Sigmoid colon (tissue), 7 donors: Measurements from ENCODE around the gene ANKIB1. TPM values are rescaled to one million over a fixed set of nuclear protein-coding genes. Genes with fewer than 3 reads are reported as not detected.
"Not testable (repeated sequence)": the region's sequence is repeated elsewhere in the genome, so short reads cannot be mapped to it uniquely, and the experiment has no call there.

Source experiments
- DNase-seq: peaks from one replicate; pipeline ENCODE4 v3.0.0-alpha.2; 2019
- H3K27ac ChIP-seq, 4 donors: fragments of 200-600 bp; sonication (generic); one replicate each; pipeline ENCODE4 v1.5.1; 2016 to 2019; ENCODE audit warnings: mild to moderate bottlenecking in 1 of 4
- H3K27me3 ChIP-seq, 3 donors: fragments of 200-600 bp; sonication (generic); one replicate each; pipeline ENCODE4 v1.5.1; 2019; ENCODE audit warnings: mild to moderate bottlenecking in 1 of 3
- H3K36me3 ChIP-seq, 4 donors: fragments of 200-600 bp; sonication (generic); one replicate each; pipeline ENCODE4 v1.5.1; 2016 to 2019
- H3K4me1 ChIP-seq, 4 donors: fragments of 200-600 bp; sonication (generic); one replicate each; pipeline ENCODE4 v1.5.1; 2017 to 2019
- H3K4me3 ChIP-seq, 4 donors: fragments of 200-600 bp; sonication (generic); one replicate each; pipeline ENCODE4 v1.5.1; 2017 to 2019; ENCODE audit warnings: mild to moderate bottlenecking in 2 of 4, moderate library complexity in 1 of 4
- H3K9me3 ChIP-seq, 4 donors: fragments of 200-600 bp in 3 of 4; sonication (generic) in 3 of 4; one replicate each; pipeline versions ENCODE4 v1.5.1 to v1.6.1; 2013 to 2019
- CTCF ChIP-seq, 4 experiments: fragments of 450-650 bp in 3 of 4; fragments of 200-600 bp in 1 of 4; IDR thresholded peaks; one replicate each; pipeline ENCODE4 v1.5.1; 2016 to 2019; ENCODE audit warnings: antibody characterized with exemption in 4 of 4, mild to moderate bottlenecking in 3 of 4, moderate library complexity in 2 of 4
- EP300 ChIP-seq, 4 donors: sonication (generic); formaldehyde crosslinking; IDR thresholded peaks; one replicate each; pipeline ENCODE4 v1.6.1; 2017; ENCODE audit warnings: antibody characterized with exemption in 4 of 4
- POLR2A ChIP-seq, 2 donors: fragments of 450-650 bp; IDR thresholded peaks; one replicate each; pipeline ENCODE4 v1.6.1; 2016; ENCODE audit warnings: antibody characterized with exemption in 2 of 2, mild to moderate bottlenecking in 2 of 2, moderate library complexity in 2 of 2
- POLR2AphosphoS5 ChIP-seq, 4 donors: sonication (generic); formaldehyde crosslinking; IDR thresholded peaks; one replicate each; pipeline ENCODE4 v1.6.1; 2017; ENCODE audit warnings: antibody characterized with exemption in 4 of 4
- WGBS, 2 donors: extraction: QIAGEN DNeasy Blood & Tissue Kit; methylation state at CpG; one replicate each; pipeline ENCODE4 v1.1.7; 2013; 5-methylcytosine and 5-hydroxymethylcytosine counted together
- intact Hi-C: fragments of 100-400 bp; cut with DNase I; formaldehyde crosslinking; loops from one replicate; pipeline ENCODE4 v1.15.1; 2023
- polyA plus RNA-seq, 3 donors: library from polyadenylated mRNA; stranded (reverse); fragments of 200-250 nt; gene quantifications; one replicate each; pipeline ENCODE4 v1.2.3, GENCODE V29; 2013
- total RNA-seq, 4 donors: library from RNA; depleted of rRNA; stranded (reverse); fragments of >200 nt; gene quantifications; one replicate each; pipeline ENCODE4 v1.1.0, GENCODE V29; 2016
- donor health status: healthy with polysubstance abuse.
- donor health status: Bipolar disorder and iron deficiency.
- donor health status: healthy.

The ANKIB1 gene
- total and polyA plus RNA-seq, 7 donors = 12.6 to 37.5 (median 24.6) TPM

DNA sequence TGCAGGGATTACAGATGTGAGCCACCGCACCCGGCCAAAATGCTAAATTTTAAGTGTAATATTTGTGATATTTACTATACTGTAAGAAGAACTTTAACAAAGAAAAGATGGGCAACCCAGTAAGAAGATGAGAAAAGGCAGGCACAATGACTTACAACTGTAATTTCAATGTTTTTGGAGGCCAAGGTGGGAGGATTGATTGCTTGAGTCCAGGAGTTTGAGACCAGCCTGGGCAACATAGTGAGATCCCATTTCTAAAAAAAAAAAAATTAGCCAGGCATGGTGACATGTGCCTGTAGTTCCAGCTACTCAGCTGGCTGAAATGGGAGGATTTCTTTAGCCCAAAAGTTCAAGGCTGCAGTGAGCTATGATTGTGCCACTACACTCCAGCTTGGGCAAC is 189.8 kb downstream of the ANKIB1 start:
- Histone ChIP-seq H3K4me3 (no peak overlapping the region), H3K36me3 (no peaks in the 10 kb centered on the region), H3K27me3 (no peaks in the 10 kb centered on the region), H3K9me3 (no peaks in the 10 kb centered on the region), H3K4me1 (no peaks in the 10 kb centered on the region), H3K27ac (no peak overlapping the region)
- intact Hi-C loops = no loop called here
- no peak for DNase-seq
- 93 to 97% methylated on average over 2 of the region's 2 CpGs for WGBS, 2 donors
- no peak for TF ChIP-seq EP300 (IDR thresholded peaks at IDR 0.05)
- TF ChIP-seq POLR2A (IDR thresholded peaks at IDR 0.05) = no peak
- TF ChIP-seq CTCF (IDR thresholded peaks at IDR 0.05) = no peak
- no peak for TF ChIP-seq POLR2AphosphoS5 (IDR thresholded peaks at IDR 0.05)

GRCh38 chr7:92436612-92437445 is 191.1 kb downstream of the ANKIB1 start:
- Histone ChIP-seq H3K27me3 (no peaks in the 10 kb centered on the region), H3K9me3 (no peaks in the 10 kb centered on the region), H3K27ac (no peak overlapping the region), H3K36me3 (no peaks in the 10 kb centered on the region), H3K4me1 (no peaks in the 10 kb centered on the region), H3K4me3 (no peak overlapping the region)
- WGBS, 2 donors = 78 to 88% methylated on average over 7 of the region's 7 CpGs
- DNase-seq = no peak
- intact Hi-C loops = no loop called here
- TF ChIP-seq POLR2A (IDR thresholded peaks at IDR 0.05) (no peak), CTCF (IDR thresholded peaks at IDR 0.05) (no peak), EP300 (IDR thresholded peaks at IDR 0.05) (no peak), POLR2AphosphoS5 (IDR thresholded peaks at IDR 0.05) (no peak)

- Histone ChIP-seq H3K4me3 (no peak overlapping the region), H3K9me3 (no peaks in the 10 kb centered on the region), H3K27me3 (no peaks in the 10 kb centered on the region), H3K27ac (no peak overlapping the region), H3K36me3 (no peaks in the 10 kb centered on the region), H3K4me1 (no peaks in the 10 kb centered on the region)
- TF ChIP-seq POLR2AphosphoS5 (IDR thresholded peaks at IDR 0.05) (no peak), POLR2A (IDR thresholded peaks at IDR 0.05) (no peak), EP300 (IDR thresholded peaks at IDR 0.05) (no peak), CTCF (IDR thresholded peaks at IDR 0.05) (no peak)
- 79 to 84% methylated on average over 6 of the region's 6 CpGs for WGBS, 2 donors
- no peak for DNase-seq
- intact Hi-C loops = no loop called here
Observed at GRCh38 chr7:92437956-92438491, 192.2 kb downstream of the ANKIB1 start.

GRCh38 chr7:92442720-92443119 is 196.9 kb downstream of the ANKIB1 start:
- H3K9me3 ChIP-seq, intact Hi-C loops, H3K27ac ChIP-seq, H3K27me3 ChIP-seq, H3K4me1 ChIP-seq, H3K36me3 ChIP-seq, DNase-seq, H3K4me3 ChIP-seq: not testable (repeated sequence)
- 84 to 86% methylated on average over 2 of the region's 2 CpGs for WGBS, 2 donors

- Histone ChIP-seq H3K9me3 (no peaks in the 10 kb centered on the region), H3K36me3 (peaks cover 5 to 22% (median 12%) of the 10 kb centered on the region in 4 donors), H3K4me3 (peak overlapping the region; percentile 93 to 97 (median 94)), H3K4me1 (peaks cover 0 to 11% (median 8%) of the 10 kb centered on the region in 4 donors), H3K27ac (peak overlapping the region; percentile 93 to 99 (median 97)), H3K27me3 (no peaks in the 10 kb centered on the region)
- intact Hi-C loops = loop anchor here (1.0 to 5.0 kb wide), 4 partner anchors 23 to 1185 kb away; partner anchors contain the start of genes CYP51A1, FZD1 and LRRD1
- DNase-seq = peak; percentile 63
- TF ChIP-seq POLR2A (IDR thresholded peaks at IDR 0.05) (no peak), CTCF (IDR thresholded peaks at IDR 0.05) (peak in 1 of 4 experiments; percentile 91)
- 55% methylated on average over 21 of the region's 21 CpGs for WGBS, 2 donors
Observed at GRCh38 chr7:92446869-92447344, 201.1 kb downstream of the ANKIB1 start.
